ENCODE results near the gene ARL17A.
"Not testable (repeated sequence)": the region's sequence is repeated elsewhere in the genome, so short reads cannot be mapped to it uniquely, and the experiment has no call there.

Gene ARL17A

GRCh38 chr17:46579083-46580075, at the start of gene ARL17A:
TSS of gene ARL17A (minus strand) at chr17:46579691. CDS start at chr17:46576322, 3,369 bp downstream.
- peak; percentile 0 to 40 (median 33) for DNase-seq (ENCODE audit: low read depth in 2 of 3, low spot score in 2 of 3)

- not testable (repeated sequence) for DNase-seq (ENCODE audit: low read depth in 2 of 3, low spot score in 2 of 3)
Observed at GRCh38 chr17:46628753-46629436, 49.4 kb upstream of the ARL17A start.

GRCh38 chr17:46627452-46627851, 48.0 kb upstream of the ARL17A start:
- DNase-seq (ENCODE audit: low read depth in 2 of 3, low spot score in 2 of 3): not testable (repeated sequence)

- DNase-seq (ENCODE audit: low read depth in 2 of 3, low spot score in 2 of 3): not testable (repeated sequence)
Observed at GRCh38 chr17:46624726-46625125, 45.2 kb upstream of the ARL17A start.

GRCh38 chr17:46623790-46624189, 44.3 kb upstream of the ARL17A start:
- DNase-seq (ENCODE audit: low read depth in 2 of 3, low spot score in 2 of 3): not testable (repeated sequence)

- not testable (repeated sequence) for DNase-seq (ENCODE audit: low read depth in 2 of 3, low spot score in 2 of 3)
Observed at GRCh38 chr17:46618975-46619374, 39.5 kb upstream of the ARL17A start.

GRCh38 chr17:46617121-46617520, 37.6 kb upstream of the ARL17A start:
- not testable (repeated sequence) for DNase-seq (ENCODE audit: low read depth in 2 of 3, low spot score in 2 of 3)

- DNase-seq (ENCODE audit: low read depth in 2 of 3, low spot score in 2 of 3): not testable (repeated sequence)
Observed at GRCh38 chr17:46613876-46614275, 34.4 kb upstream of the ARL17A start.

- not testable (repeated sequence) for DNase-seq (ENCODE audit: low read depth in 2 of 3, low spot score in 2 of 3)
Observed at GRCh38 chr17:46611304-46611703, 31.8 kb upstream of the ARL17A start.

GRCh38 chr17:46603125-46603524, 23.6 kb upstream of the ARL17A start:
- DNase-seq (ENCODE audit: low read depth in 2 of 3, low spot score in 2 of 3): not testable (repeated sequence)

- not testable (repeated sequence) for DNase-seq (ENCODE audit: low read depth in 2 of 3, low spot score in 2 of 3)
Observed at GRCh38 chr17:46600767-46601166, 21.3 kb upstream of the ARL17A start.

GRCh38 chr17:46598344-46598931, 18.9 kb upstream of the ARL17A start:
- DNase-seq (ENCODE audit: low read depth in 2 of 3, low spot score in 2 of 3): not testable (repeated sequence)

- DNase-seq (ENCODE audit: low read depth in 2 of 3, low spot score in 2 of 3): not testable (repeated sequence)
Observed at GRCh38 chr17:46591332-46591731, 11.8 kb upstream of the ARL17A start.

- DNase-seq (ENCODE audit: low read depth in 2 of 3, low spot score in 2 of 3): not testable (repeated sequence)
Observed at GRCh38 chr17:46590157-46591146, 11.0 kb upstream of the ARL17A start, which contains the start of gene NSF. TSS of gene NSF (plus strand) at chr17:46590669. CDS start at chr17:46590776, 107 bp downstream.

GRCh38 chr17:46585444-46585843, 6.0 kb upstream of the ARL17A start:
- not testable (repeated sequence) for DNase-seq (ENCODE audit: low read depth in 2 of 3, low spot score in 2 of 3)

- not testable (repeated sequence) for DNase-seq (ENCODE audit: low read depth in 2 of 3, low spot score in 2 of 3)
Observed at GRCh38 chr17:46580082-46580481, 591 bp upstream of the ARL17A start.

GRCh38 chr17:46571796-46572195, 7.7 kb downstream of the ARL17A start:
- DNase-seq (ENCODE audit: low read depth in 2 of 3, low spot score in 2 of 3): not testable (repeated sequence)

GRCh38 chr17:46566980-46567379, 12.5 kb downstream of the ARL17A start:
- not testable (repeated sequence) for DNase-seq (ENCODE audit: low read depth in 2 of 3, low spot score in 2 of 3)

GRCh38 chr17:46566284-46566683, 13.2 kb downstream of the ARL17A start:
- DNase-seq (ENCODE audit: low read depth in 2 of 3, low spot score in 2 of 3): not testable (repeated sequence)

GRCh38 chr17:46560048-46560447, 19.4 kb downstream of the ARL17A start:
- DNase-seq (ENCODE audit: low read depth in 2 of 3, low spot score in 2 of 3): not testable (repeated sequence)

All from activated CD8-positive, alpha-beta memory T cell treated with anti-CD3 and anti-CD28 coated beads for 48 hours (primary cell).